ENCODE data around the gene C22orf39. TPM values are rescaled to one million over a fixed set of nuclear protein-coding genes. Genes with fewer than 3 reads are reported as not detected.

Gene C22orf39
- total and polyA plus RNA-seq, 10 of the 15 experiments (the other 5 are each of a cell fraction or from before 2014, with no cell fraction given) = 6.7 to 47.0 (median 26.5) TPM

DNA sequence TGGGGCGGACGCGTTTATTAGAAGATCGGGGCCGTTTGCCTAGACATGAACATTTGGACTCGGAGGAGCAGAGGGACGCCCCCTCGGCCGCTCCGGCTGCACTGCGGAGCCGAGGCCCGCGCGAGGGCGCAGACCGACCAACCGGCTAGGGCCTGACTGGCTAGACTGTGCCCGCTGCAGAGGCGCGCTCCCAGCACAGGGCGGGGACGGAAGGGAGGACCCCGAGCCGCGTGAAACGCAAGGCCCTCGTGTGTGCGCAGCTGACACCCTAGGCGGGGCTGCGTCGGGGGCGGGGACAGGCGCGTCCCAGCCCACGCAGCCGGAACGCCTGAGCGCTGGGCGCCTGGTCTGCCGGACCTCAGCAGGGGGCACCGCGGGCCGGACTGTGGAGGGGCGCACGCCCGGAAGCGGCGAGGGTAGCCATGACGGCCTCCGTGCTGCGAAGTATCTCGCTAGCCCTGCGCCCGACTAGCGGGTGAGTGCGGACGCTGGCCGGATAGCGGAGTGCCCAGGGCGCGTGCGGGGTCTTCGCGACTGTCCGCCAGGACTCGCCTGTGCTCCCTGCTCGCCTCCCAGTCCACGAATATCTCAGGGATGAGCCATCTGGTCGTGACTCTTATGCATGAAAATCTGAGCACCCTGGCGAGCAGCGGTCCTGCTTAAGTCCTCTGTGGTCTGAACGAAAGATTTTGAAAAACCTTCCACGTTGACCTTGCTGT is 15.2 kb downstream of the C22orf39 start, which contains the start of gene MRPL40 (continued):
- TF ChIP-seq, protein P1, sequence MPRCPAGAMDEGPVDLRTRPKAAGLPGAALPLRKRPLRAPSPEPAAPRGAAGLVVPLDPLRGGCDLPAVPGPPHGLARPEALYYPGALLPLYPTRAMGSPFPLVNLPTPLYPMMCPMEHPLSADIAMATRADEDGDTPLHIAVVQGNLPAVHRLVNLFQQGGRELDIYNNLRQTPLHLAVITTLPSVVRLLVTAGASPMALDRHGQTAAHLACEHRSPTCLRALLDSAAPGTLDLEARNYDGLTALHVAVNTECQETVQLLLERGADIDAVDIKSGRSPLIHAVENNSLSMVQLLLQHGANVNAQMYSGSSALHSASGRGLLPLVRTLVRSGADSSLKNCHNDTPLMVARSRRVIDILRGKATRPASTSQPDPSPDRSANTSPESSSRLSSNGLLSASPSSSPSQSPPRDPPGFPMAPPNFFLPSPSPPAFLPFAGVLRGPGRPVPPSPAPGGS (IDR thresholded peaks at IDR 0.05; ENCODE audit: borderline replicate concordance, insufficient read depth, low read depth, low read length, poor library complexity, severe bottlenecking) = peak; percentile 87
- TF ChIP-seq SIN3A (IDR thresholded peaks at IDR 0.05; ENCODE audit: low read depth, low read length) = peak; percentile 97
- TF ChIP-seq RCOR1 (conservative IDR thresholded peaks at IDR 0.05; ENCODE audit: low read depth, low read length) = peak; percentile 91
- peak; percentile 91 for TF ChIP-seq CREB1 (IDR thresholded peaks at IDR 0.05; ENCODE audit: low read depth)
- no peak for TF ChIP-seq SPI1 (IDR thresholded peaks at IDR 0.05; ENCODE audit: borderline replicate concordance, insufficient read depth, low read depth, low read length)
- no peak for TF ChIP-seq KAT2A (conservative IDR thresholded peaks at IDR 0.05; ENCODE audit: control insufficient read depth, low read depth, low read length)
- TF ChIP-seq SIX5 (IDR thresholded peaks at IDR 0.05; ENCODE audit: low read depth, low read length, severe bottlenecking) = peak; percentile 70
- TF ChIP-seq EGR1 (IDR thresholded peaks at IDR 0.05; ENCODE audit: borderline replicate concordance in 1 of 2, low read depth in 2 of 2, low read length in 2 of 2) = peak; percentile 95 to 98
- TF ChIP-seq NRF1 (conservative IDR thresholded peaks at IDR 0.05; ENCODE audit: low read depth, low read length) = peak; percentile 52
- TF ChIP-seq ZNF207 (IDR thresholded peaks at IDR 0.05; ENCODE audit: borderline replicate concordance) = peak; percentile 100
- 0 out of 2 replicates have a peak, but pooled peaks have one; percentile 41 for TF ChIP-seq ZNF384 (IDR thresholded peaks at IDR 0.05; ENCODE audit: borderline replicate concordance, low read depth, low read length)
